ENCODE measurements around the gene PPM1E. TPM values are rescaled to one million over a fixed set of nuclear protein-coding genes. Genes with fewer than 3 reads are reported as not detected.

Gene PPM1E
- total RNA-seq, 1 experiment from 2014 or later, result 7.1 TPM

DNA sequence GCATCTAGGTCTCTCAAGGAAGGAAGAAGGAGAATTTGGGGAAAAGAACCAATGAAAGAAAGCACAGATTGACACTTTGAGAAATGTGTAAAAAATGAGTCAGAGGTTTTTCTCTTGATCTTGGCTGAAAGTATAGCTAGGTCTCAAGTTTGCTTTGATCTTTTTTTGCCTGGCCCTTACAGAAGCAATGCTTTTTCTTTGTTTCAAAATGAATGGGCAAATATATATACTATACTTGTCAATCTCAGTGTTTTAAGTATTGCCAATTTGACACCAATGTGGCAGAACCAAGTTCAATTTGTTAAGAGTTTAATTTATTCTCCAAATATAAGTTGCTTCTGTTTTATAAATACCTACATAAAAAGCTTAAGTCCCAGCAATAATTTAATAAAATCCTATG, 119.6 kb downstream of the PPM1E start:
- H2BK120ac ChIP-seq (ENCODE audit: low read depth, low read length, poor library complexity, severe bottlenecking), result no peak overlapping the region
- no peak overlapping the region for H2BK20ac ChIP-seq (ENCODE audit: low read depth, low read length, poor library complexity, severe bottlenecking)
- H3K36me3 Mint-ChIP-seq (ENCODE audit: insufficient read depth in 1 of 3, low read depth in 3 of 3), result no peaks in the 10 kb centered on the region
- H3K9me3 ChIP-seq (ENCODE audit: control insufficient read depth, low read depth, low read length), result no peaks in the 10 kb centered on the region
- H3K79me2 ChIP-seq (ENCODE audit: insufficient read depth, low read length), result no peaks in the 10 kb centered on the region
- H4K5ac ChIP-seq (ENCODE audit: insufficient read length, low read depth, low read length), result no peak overlapping the region
- H4K20me1 ChIP-seq (ENCODE audit: control insufficient read depth, insufficient read depth, insufficient read length), result no peaks in the 10 kb centered on the region
- no peak overlapping the region for H2AFZ ChIP-seq (ENCODE audit: low read length)
- no peak overlapping the region for H3K23ac ChIP-seq (ENCODE audit: insufficient read length, low read depth, low read length)
- TF ChIP-seq, protein P1, sequence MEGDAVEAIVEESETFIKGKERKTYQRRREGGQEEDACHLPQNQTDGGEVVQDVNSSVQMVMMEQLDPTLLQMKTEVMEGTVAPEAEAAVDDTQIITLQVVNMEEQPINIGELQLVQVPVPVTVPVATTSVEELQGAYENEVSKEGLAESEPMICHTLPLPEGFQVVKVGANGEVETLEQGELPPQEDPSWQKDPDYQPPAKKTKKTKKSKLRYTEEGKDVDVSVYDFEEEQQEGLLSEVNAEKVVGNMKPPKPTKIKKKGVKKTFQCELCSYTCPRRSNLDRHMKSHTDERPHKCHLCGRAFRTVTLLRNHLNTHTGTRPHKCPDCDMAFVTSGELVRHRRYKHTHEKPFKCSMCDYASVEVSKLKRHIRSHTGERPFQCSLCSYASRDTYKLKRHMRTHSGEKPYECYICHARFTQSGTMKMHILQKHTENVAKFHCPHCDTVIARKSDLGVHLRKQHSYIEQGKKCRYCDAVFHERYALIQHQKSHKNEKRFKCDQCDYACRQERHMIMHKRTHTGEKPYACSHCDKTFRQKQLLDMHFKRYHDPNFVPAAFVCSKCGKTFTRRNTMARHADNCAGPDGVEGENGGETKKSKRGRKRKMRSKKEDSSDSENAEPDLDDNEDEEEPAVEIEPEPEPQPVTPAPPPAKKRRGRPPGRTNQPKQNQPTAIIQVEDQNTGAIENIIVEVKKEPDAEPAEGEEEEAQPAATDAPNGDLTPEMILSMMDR (conservative IDR thresholded peaks at IDR 0.05), result no peak
- H3K4ac ChIP-seq (ENCODE audit: low read depth, low read length), result no peak overlapping the region
- no peak overlapping the region for H2BK12ac ChIP-seq (ENCODE audit: insufficient read length, low read depth, low read length)
- H3K14ac ChIP-seq (ENCODE audit: insufficient read depth, low read length), result no peak overlapping the region
- H3K27me3 ChIP-seq (ENCODE audit: insufficient read depth, low read length), result no peaks in the 10 kb centered on the region
- no peaks in the 10 kb centered on the region for H3K27me3 Mint-ChIP-seq (ENCODE audit: low read depth)
- H3K9ac ChIP-seq (ENCODE audit: extremely low read depth, insufficient read length, low read length), result no peak overlapping the region
- no peak overlapping the region for H3T11ph ChIP-seq (ENCODE audit: low read length)
- no peak overlapping the region for H3K56ac ChIP-seq (ENCODE audit: insufficient read length, low read depth, low read length)
- no peak overlapping the region for H2BK15ac ChIP-seq (ENCODE audit: low read depth, low read length)
- no peak overlapping the region for H4K8ac ChIP-seq (replicated peaks; ENCODE audit: insufficient read length, low read depth, low read length)
- no peak overlapping the region for H3K27ac ChIP-seq (ENCODE audit: insufficient read length, low read depth, low read length)
- H3K79me1 ChIP-seq (ENCODE audit: insufficient read depth, low read depth, low read length, poor library complexity, severe bottlenecking), result no peaks in the 10 kb centered on the region
- no peak overlapping the region for H4K91ac ChIP-seq (ENCODE audit: insufficient read length, low read depth, low read length)
- H3K18ac ChIP-seq (ENCODE audit: insufficient read length, low read depth, low read length), result no peak overlapping the region
- no peak overlapping the region for H3K4me2 ChIP-seq (ENCODE audit: insufficient read depth, insufficient read length, low read length)
- no peaks in the 10 kb centered on the region for H3K4me1 ChIP-seq (ENCODE audit: insufficient read depth, low read length)
- no peaks in the 10 kb centered on the region for H3K4me1 Mint-ChIP-seq
- no peaks in the 10 kb centered on the region for H3K23me2 ChIP-seq (ENCODE audit: insufficient read length, low read depth, low read length, poor library complexity, severe bottlenecking)
- no peak overlapping the region for H2BK5ac ChIP-seq (ENCODE audit: insufficient read length, low read length)
- H3K4me3 Mint-ChIP-seq, result no peak overlapping the region
- no peaks in the 10 kb centered on the region for H3K9me3 Mint-ChIP-seq
- no peak overlapping the region for H2AK5ac ChIP-seq (ENCODE audit: insufficient read length, low read length)
- no peak overlapping the region for H3K27ac Mint-ChIP-seq
- DNase-seq, result no peak

Data from H9 (cell line).